Measurements from ENCODE around the gene PBX4.
A peak's percentile ranks its signal among the peaks of the same experiment; 100 is the strongest.

Gene PBX4

DNA sequence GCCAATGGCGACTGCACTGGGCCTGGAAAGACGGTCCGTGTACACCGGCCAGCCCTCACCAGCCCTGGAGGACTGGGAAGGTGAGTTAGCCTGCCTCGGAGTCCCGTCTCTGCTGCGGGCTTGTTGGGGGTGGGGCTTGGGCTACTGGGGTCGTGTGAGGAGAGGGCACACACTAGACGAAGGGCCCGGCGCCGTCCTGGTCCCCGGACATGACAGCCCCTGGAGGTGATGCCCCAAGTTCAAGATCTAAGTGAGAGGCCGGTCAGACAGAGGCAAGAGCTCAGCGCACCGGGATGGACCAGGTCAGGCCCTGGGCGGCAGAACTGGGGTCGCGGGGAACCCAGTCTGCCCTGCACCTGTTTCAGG is 78.8 kb downstream of the PBX4 start:
- DNase-seq (ENCODE audit: low read depth) = no peak

DNA sequence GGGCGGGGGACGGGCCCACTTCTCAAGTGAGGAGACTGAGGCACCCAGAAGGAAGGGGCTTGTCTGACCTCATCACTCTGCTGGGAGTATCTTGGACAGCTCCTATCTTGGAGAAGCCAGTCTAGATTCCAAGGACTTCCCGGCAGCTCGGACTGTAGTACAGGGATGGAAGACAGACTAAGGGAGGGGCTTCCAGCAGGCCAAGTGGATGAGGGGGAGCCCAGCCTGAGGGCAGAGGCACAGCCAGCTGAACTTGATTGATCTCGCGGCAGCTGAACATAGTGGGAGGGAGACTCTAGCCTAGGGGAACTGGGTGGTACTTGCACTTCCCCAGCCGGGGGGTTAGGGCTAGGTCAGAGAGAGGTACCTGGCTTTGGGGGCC is 79.7 kb downstream of the PBX4 start:
- DNase-seq (ENCODE audit: low read depth) = no peak

DNA sequence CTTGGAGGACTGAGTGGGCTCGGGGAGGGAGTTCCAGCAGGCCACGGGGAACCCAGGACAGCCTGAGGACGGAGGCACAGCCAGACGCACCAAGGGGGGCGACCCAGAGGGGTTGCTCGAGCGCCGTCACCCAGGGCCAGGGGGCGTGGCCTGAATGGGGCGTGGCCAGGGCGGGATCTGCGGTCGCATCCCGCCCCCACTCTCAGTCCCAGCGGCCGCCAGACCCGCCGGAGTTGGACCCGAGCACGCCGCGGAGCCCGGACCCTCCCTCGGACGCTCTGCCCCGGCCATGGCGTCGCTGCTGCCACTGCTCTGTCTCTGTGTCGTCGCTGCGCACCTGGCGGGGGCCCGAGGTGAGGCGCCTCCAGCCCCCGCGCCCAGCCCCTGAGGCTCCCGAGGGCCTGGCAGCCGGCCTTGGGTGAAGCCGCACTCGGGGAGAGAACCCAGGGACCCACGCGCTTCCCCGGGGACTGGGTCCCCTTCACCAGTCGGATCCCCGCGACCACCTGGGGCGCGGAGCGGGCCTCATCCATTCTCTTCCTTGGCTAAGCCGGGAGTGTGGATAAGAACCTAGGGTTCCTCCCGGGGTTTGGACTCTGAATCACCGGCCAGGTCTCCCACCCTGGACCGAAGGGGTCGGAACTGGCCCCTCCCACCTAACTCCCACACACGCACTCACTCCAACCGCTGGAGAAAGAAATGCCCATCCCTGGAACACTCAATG is 80.3 kb downstream of the PBX4 start, which contains the start of gene CILP2:
Gene CILP2, plus strand, starts transcription at position 205 of the 724 bp plus-strand sequence. Its CDS starts 85 bp downstream, at position 290.
- DNase-seq (ENCODE audit: low read depth) = peak; percentile 16

DNA sequence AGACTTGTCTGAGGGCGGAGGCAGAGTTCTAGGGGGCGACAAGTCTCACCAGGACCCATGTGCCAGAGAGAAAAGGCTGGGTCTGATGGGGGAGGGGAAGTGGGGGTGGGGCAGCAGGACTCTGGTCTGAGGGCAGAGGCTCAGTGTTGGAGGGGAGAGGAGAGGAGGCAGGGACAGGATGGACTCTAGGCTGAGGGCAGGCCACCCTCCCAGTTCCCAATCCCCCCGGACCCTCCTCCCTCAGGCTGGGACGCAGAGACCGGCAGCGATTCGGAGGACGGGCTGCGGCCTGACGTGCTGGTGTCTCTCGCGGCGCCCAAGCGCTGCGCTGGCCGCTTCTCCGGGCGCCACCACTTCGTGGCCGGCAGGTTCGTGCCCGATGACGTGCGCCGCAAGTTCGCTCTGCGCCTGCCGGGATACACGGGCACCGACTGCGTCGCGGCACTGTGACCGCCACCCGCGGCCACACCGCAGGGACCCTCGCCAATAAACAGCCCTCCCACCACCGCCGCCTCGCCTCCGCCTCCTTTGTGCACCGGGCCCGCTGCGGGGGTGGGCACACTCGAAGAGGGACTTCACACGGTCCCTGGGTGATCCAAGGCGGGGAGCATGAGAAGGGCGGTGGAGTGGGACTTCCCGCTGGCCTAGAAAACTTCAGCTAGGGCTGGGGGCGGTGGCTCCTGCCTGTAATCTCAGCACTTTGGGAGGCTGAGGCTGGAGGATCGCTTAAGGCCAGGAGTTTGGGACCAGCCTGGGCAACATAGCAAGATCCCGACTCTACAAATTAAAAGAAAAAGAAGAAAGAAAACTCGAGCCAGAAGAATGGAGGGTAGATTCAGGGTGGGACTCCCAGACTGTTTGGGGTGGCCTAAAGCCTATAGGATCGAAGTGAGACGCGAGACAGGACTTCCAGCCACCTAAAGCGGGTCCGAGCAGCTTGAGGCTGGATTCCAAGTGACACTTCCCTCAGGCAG is 81.1 kb downstream of the PBX4 start:
- DNase-seq (ENCODE audit: low read depth) = no peak

DNA sequence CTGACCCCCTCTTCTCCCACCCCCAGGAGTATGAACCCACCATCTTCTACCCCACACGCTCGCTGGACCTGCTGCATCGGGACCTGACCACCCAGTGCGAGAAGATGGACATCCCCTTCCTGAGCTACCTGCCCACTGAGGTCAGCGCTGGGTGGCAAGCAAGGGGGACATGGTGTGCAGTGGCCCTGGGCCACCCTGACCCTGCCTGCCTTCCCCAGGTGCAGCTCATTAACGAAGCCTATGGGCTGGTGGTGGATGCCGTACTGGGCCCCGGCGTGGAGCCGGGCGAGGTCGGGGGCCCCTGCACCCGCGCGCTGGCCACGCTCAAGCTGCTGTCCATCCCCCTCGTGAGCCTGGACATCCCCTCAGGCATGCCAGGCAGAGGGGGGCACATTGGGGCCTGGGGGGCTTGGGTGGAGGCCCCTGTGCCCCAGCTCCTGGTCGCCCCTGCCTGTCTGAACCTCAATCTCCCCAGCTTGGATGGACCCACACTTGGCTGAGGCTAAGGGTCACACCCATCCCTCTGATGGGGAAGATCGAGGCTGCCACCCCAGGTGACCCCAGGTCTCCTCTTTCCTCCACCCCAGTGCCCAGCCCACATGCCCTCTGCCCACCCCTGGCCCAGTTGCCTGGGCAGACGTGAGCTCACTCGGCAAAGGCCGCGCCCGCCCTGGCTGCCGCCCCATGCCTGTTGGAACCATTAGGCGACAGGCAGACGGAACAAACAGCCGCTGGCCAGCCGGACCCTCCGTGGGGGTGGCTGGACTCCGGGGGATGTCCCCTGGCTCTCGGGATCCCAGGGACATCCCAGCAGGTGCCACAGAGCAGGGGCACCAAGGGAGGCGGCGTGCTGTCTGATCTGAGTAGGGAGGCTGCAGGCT is 82.9 kb downstream of the PBX4 start:
- no peak for DNase-seq (ENCODE audit: low read depth)

DNA sequence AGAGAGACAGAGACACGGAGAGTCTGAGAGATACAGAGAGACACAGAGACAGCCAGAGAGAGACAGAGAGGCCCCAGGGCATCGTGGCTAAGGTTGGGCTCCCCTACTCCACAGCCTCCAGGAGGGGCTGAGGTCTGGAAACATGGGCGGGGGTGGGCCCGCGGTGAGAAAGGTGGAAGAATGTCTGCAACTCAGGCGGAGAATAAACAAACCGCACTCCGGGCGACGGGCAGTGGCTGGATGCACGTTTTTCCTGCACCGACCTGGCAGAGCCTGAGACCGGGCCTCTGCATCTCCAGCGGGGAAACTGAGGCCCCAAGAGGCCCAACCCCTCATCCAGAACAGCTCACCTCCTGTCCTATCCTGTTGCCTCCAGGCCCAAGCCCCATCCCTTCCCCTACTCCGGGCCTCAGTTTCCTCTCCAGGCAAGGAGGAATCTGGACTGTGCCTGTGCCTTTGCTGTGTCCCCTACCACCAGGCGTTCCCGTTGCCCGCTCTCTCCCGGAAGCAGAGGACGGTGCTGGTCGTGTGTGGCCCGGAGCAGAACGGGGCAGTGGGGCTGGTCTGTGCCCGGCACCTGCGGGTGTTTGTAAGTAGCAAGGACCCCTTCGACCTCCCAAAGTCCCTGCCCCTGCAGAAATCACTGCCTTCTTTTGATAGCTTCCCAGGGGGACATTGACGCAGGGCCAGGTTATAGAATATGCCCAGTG is 83.8 kb downstream of the PBX4 start:
- no peak for DNase-seq (ENCODE audit: low read depth)

DNA sequence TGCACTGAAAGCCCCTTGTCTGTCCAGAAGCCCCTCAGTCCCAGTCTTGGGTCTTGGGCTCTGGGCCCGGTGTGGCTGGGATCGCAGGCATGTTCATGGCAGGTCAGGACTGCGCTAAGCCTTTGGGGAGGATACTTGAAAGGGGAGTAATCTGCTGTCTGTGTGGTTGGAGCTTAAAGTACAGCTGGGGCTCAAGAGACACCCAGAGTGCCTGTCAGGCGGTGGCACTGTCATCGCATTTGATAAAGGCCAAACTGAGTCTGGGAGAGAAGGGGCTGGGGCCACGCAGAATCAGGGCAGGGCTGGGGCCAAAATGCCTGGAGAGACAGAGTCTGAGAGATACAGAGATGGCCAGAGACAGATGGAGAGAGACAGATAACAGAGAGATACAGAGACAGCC is 84.6 kb downstream of the PBX4 start:
- DNase-seq (ENCODE audit: low read depth) = no peak

DNA sequence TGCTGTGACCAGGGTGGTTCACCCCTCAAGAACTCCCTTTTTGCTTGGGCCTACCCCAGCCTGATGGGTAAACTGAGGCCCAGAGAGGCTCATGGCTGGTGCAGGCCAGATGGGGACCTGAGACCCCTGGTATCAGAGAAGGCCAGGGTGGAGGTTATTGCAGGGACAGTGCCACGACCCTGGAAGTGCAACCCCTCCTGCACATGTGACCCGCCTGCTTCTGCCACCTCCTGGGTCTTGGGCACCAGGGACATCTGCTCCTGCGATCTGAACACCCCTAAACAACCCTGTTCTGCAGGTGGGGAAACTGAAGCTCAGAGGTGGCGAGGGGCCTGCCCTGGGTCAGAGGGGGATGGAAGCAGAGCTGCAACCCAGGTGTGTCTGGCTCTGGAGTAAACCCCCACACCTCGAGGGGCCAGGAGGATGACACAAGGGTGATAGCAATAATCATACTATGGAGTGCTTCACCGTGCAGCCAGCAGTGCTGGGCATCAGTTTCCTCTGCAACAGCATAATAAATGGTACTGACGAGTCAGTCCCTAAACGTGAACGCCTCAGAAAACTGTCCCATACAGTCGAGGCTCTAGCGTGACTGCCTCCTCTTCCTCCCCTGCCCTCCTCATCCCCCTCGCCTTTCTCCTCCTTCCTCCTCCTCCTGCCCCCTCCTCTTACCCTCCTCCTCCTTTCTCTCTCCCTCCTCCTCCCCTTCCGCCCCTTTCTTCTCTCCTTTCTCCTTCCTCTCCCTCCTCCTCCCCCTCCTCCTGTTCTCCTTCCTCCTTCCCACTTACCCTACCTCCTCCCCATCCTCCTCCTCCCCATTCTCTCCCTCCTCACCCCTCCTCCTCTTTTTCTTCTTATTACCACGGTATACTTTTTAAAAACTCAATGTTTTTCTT is 85.4 kb downstream of the PBX4 start:
- no peak for DNase-seq (ENCODE audit: low read depth)

DNA sequence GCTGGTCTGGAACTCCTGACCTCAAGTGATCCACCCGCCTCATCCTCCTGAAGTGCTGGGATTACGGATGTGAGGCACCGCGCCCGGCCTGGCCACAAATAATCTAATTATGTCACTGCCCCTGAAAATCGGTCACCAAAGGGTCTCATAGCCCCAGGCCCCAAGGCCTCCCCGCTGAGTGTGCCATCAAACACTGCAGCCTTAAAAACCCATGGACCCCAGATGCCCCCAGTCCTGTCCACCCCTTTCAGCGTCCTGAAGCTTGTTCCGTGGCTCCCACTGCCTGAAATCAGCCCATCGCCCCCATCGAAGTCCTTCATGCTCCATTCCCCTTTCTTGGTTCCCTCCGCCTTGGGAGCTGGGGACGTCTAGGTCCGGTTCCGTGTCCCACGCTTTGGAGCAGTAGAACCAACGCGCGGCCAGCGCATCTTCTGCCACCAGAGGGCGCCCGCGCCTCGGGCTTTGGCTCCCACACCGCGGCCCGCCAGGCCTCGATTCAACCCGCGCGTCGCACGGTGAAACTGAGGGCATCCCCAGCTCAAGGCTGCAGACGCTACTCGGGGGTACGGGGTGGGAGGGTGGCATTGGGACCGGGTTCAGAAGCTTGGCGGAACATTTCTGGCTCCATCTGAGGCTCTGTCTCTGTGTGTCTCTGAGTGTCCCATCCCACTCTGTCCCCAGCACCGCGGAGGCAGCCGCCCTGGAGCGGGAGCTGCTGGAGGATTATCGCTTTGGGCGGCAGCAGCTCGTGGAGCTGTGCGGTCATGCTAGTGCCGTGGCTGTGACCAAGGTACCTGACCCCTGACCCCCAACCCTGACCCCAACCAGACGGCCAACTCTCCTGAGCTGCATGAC is 86.3 kb downstream of the PBX4 start:
- peak; percentile 80 for DNase-seq (ENCODE audit: low read depth)

DNA sequence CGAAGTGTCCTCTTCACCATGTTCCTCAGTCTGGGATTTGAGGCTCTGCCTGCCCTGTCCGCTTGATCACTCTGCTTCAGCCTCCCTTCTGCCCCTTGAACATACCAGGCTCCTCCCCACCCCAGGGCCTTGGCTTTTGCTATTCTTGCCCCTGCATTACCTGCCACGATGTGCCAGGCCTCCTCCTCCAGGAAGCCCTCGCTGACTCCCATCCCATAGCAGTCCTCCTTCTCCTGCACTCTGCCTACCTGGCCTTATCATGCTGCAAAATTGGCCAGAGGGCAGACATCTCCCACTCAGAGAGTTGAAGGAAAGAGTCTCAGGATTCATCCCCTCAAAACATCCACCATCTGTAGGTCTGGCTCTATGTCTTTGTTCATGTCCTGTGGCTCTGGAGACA is 87.6 kb downstream of the PBX4 start:
- DNase-seq (ENCODE audit: low read depth) = no peak

DNA sequence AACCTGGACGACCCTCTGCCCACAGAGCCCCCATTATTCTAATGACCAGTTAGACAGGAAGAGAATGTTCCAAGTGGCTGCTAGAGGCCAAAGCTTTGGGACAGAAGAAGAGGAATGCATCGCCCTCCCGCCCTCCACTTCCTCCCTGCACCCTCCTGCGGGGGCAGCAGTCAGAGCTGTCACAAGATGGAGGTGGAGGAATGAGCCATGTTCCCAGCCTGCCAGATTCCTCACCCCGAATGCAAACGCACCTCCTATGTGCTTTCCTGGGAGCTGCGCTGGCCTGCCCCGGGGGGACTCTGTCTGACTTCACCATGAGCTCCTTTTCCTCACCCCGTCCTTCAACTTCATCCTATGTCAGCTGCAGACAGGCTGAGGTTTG is 88.1 kb downstream of the PBX4 start:
- DNase-seq (ENCODE audit: low read depth) = no peak

DNA sequence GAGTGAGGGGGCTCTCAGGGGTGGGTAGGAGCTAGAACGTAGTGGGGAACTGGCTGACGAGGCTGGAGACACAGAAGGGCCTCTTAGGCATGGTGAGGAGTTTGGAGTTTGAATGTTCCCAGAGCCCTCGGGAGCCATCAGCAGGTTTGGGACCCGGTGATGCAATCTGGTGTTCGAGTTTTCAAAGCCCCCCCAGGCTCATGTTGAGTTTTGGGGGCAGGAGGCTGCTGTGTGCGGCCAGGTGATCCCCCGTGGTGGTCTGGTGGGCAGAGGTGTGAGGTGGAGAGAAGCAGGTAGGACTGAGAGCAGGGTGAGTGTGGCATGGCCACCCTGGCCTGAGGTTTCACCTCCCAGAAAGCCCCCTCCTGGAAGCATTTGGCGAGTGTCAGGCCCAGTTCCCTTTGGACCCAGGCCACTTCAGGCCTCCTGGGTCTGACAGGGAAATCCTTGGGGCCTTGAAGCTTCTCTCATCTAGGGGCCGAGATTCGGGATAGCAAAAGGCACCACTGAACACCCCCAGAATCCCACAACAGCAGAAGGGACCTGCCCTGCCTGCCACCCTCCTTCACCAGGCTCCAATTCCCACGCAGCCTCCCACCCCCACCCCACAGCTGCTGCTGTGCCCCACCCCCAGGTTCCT is 88.6 kb downstream of the PBX4 start:
- no peak for DNase-seq (ENCODE audit: low read depth)

DNA sequence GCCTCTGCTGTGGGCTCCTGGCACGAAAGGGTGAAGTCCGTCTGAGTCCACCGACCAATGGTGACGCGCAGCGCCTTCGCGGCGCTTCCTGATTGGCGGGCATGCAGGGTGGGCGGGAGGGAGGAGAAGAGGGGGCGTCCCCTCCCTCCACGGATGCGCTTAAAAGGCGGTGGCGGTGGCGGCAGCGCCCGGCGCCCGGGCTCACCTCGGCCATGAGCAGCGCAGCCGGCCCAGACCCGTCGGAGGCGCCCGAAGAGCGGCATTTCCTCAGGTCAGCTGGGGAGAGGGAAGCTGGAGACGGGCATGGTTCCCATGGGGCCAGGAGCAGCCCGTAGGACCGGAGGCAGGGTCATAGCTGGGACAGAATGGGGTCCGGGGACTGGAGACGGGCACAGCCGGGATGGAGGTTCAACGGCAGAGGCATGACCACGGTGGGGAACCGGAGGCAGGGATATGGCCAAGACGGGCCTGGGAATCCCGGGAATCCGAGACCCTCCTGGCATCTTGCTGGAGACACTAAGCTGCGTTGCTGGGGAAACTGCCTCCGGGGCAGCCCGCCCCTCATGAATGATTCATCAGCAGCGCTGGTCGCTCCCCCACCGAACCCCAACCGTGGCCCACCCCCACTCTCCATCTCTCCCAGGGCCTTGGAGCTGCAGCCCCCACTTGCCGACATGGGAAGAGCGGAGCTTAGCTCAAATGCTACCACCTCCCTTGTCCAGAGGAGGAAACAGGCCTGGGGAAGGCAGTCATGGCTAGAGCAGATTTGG is 89.6 kb downstream of the PBX4 start, which contains the start of gene YJEFN3:
Gene YJEFN3, plus strand, starts transcription at position 191 of the 770 bp plus-strand sequence. Its CDS starts 22 bp downstream, at position 213.
- no peak for DNase-seq (ENCODE audit: low read depth)

DNA sequence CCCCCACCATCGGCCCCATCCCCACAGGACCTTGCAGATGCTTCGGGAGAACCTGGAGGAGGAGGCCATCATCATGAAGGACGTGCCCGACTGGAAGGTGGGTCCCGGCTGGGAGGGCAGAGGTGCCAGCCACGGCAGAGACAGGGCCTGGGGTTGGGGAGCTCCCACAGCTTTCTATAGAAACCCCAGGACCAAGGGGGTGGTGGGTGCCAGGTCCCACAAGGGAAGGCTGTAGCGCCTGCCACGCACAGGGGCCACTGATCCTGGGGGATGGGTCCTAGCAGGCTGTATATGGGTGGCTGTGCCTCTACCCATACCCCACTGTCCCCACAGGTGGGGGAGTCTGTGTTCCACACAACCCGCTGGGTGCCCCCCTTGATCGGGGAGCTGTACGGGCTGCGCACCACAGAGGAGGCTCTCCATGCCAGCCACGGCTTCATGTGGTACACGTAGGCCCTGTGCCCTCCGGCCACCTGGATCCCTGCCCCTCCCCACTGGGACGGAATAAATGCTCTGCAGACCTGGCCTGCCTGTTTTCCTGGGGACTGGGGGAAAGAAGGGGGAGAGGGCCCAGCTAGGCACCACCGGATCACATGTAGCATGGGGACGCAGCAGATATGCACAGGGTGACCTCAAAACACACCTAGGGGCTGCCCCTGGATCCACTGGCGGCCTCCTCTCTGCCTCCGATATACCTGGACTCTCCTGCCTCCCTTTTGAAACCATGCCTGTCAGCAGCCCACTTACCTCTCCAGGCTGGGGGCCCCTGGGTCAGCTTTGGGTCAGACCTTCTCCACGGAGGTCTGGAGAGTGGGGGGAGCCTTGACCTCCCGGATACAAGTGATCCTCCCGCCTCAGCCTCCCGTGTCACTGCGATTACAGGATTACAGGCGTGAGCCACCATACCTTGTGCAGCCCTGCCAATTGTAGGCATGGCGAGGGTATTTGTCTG is 90.5 kb downstream of the PBX4 start:
- DNase-seq (ENCODE audit: low read depth) = no peak

DNA sequence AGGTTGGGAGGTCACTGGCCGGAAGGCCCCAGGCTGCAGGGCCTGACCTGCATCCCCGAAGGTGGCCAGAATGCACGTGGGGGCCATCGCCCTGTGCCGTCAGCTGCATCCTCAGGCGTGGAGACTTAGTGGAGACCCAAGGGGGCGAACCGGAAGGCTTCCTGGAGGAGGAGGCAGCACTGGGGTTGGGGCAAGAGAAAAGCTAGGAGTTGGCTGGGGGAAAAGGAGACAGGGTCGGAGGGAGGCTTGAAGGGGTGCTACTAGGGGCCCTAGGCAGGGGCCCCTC is 91.2 kb downstream of the PBX4 start:
- DNase-seq (ENCODE audit: low read depth) = no peak

DNA sequence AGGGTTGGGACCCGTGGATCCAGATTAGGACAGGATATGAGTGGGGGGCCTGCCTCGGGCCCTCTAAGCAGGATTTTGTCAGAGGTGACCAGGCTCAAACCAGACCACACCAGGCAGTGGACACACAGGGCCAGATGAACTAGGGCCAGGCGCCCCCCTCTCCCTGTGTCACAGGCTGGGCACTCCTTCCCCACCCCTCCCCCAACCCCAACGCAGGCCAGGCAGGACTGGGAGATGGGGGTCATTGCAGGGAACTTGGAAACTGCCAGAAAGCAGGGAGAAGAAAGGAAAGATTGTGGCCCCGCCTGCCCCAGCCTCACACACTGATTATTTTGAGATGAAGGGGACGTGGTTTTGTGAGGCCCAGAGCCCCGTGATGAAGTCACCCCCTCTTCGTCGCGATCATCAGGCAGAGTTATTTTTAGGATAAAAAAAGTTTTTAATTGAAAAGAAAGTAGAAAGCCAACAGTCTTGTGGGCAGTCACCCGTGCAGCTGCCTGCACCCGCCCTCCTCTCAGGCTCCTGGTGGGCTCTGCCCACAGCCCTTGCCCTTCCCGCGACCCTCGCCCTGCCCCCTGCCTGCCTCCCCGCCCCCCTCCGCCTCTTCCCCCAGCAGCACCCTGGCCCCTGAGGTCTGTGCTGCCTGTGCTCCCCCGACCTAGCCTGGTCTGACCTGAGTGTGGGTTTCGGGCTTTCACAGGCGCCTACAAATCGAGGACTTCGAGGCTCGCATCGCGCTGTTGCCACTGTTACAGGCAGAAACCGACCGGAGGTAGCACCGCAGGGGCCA is 91.7 kb downstream of the PBX4 start:
- no peak for DNase-seq (ENCODE audit: low read depth)

Data from stimulated activated CD8-positive, alpha-beta memory T cell treated with anti-CD3 and anti-CD28 coated beads, Interleukin-7, amount 100 ng/mL, for 24 hours (primary cell).